Upper lobe of left lung (tissue), 4 donors: ENCODE results near the gene WDR48.

Source experiments
- POLR2A ChIP-seq, 4 donors: fragments of 450-650 bp; IDR thresholded peaks; one replicate each; pipeline ENCODE4 v1.5.1; 2016 to 2017; ENCODE audit warnings: antibody characterized with exemption in 4 of 4, mild to moderate bottlenecking in 2 of 4
- TF ChIP-seq, protein P1 (sequence below), 6 experiments: fragments of 450-650 bp in 4 of 6; fragments of 200-600 bp in 2 of 6; sonication (generic) in 2 of 6; IDR thresholded peaks; one replicate each; pipeline ENCODE4 v1.5.1; 2016 to 2019; ENCODE audit warnings: antibody characterized with exemption in 6 of 6

DNA sequence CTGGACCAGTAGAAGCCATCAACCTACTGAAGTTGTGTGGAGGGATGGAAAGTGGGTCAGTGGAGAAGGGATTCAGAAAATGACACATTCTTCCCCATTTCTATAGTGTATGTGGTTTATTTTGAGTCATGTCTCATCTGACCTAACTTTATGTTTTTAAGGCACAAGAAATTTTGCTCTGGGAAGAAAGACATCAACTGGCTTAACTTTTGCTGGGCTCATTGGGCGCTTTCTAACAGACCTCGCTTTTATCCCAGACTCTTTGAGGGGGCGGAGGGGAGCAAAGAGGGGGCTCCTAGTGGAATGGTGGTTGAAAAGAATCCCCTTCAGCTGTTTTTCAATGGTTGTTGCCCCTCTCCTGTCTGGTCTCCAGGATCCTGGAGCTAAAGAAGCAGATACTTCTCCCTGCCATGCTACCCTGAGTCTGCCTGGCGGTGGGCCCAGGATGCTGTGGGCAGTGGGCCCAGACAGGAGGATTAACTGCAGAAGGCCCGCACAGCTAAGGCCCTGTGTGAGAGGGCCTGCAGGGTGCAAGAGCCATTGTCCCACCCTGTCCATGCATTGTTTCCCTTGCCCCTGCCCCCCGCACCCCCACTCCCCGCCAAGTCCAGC, 87.1 kb downstream of the WDR48 start:
- TF ChIP-seq POLR2A (IDR thresholded peaks at IDR 0.05): no peak
- TF ChIP-seq, protein P1, sequence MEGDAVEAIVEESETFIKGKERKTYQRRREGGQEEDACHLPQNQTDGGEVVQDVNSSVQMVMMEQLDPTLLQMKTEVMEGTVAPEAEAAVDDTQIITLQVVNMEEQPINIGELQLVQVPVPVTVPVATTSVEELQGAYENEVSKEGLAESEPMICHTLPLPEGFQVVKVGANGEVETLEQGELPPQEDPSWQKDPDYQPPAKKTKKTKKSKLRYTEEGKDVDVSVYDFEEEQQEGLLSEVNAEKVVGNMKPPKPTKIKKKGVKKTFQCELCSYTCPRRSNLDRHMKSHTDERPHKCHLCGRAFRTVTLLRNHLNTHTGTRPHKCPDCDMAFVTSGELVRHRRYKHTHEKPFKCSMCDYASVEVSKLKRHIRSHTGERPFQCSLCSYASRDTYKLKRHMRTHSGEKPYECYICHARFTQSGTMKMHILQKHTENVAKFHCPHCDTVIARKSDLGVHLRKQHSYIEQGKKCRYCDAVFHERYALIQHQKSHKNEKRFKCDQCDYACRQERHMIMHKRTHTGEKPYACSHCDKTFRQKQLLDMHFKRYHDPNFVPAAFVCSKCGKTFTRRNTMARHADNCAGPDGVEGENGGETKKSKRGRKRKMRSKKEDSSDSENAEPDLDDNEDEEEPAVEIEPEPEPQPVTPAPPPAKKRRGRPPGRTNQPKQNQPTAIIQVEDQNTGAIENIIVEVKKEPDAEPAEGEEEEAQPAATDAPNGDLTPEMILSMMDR (IDR thresholded peaks at IDR 0.05): no peak
